GM23248 (cell line): ENCODE data around the gene PPP1R13B.

ENCODE experiments used
- EZH2 ChIP-seq: fragments of 200-600 bp; sonication (generic); IDR thresholded peaks from 2 replicates; pipeline ENCODE4 v1.6.1; 2018; ENCODE audit warnings: antibody characterized with exemption, mild to moderate bottlenecking; ENCODE audit not compliant: insufficient read depth, poor library complexity, severe bottlenecking
- EZH2phosphoT487 ChIP-seq: fragments of 200-600 bp; sonication (generic); IDR thresholded peaks from 2 replicates; pipeline ENCODE4 v1.6.1; 2018; ENCODE audit warnings: antibody characterized with exemption, moderate library complexity, mild to moderate bottlenecking, low read depth; ENCODE audit not compliant: insufficient read depth

- TF ChIP-seq EZH2 (no peak), EZH2phosphoT487 (no peak)
These were observed 28.5 kb downstream of the PPP1R13B start for GRCh38 chr14:103818870-103819269.
